Globus pallidus (tissue), 1 donor: ENCODE measurements around the gene CEP250.

Experiments used
- DNase-seq: peaks from one replicate; pipeline ENCODE4 v3.0.0-alpha.2; 2015; ENCODE audit warnings: low spot score

The CEP250 gene

DNA sequence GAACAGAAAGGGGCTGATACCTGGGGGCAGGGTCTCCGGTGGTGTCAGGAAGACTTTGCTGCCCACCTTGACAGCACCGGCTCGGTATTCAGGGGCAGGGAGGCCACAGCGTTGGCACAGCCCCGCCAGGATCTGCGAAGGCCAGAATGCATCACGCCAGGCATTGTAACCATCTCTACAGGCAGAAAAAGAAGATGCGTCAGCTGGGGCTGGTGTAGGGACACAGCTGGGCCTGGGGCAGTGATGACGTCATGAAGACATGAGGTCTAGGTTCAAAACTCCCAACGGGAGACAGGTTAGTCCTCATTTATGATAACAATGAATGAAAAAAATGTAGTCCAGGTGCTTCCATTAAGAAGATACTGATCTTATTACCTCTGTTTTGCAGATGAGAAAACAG is 108.4 kb downstream of the CEP250 start:
- DNase-seq, result no peak

DNA sequence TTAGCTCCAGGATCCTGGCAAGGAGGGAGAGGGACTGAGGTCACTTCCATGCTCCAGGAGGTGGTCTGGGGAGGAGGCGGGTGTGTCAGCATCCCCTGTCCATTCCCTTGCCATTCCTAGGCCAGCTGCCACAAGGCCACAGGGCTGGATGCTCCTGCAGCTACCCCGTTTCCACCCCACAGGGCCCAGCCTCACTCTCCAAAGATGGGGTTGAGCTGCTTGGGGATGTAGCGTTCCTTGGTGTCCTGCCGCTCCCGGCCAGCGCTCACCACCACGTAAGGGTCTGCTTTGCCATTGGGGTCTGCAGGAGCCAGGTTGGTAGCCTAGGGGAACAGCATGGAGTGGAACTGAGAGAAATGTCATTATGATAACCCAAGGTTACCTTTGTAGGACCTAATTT is 109.5 kb downstream of the CEP250 start:
- DNase-seq, result no peak

DNA sequence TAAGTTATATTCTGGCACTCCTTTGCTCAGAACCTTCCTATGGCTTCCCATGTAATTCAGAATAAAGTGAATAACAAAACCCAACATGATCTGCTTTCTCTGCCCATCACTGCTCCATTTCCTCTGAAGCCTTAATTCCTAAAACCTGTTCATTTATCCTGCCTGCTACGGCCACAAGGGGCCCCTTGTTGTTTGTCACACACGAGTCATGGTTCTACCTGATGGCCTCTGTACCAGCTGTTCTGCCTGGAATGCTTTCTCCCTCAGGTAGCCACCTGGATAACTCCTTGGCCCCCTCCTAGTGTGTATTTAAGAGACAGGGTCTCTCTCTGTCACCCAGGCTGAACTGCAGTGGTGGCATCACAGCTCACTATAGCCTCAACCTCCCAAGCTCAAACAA is 113.2 kb downstream of the CEP250 start:
- DNase-seq, result no peak
